HG03108 (cell line): ENCODE results near the gene KIAA1671.
"Not testable (repeated sequence)": the region's sequence is repeated elsewhere in the genome, so short reads cannot be mapped to it uniquely, and the experiment has no call there.

Source experiments
- ATAC-seq: cut with Tn5 transposase; IDR thresholded peaks from one replicate; pipeline ENCODE4 v1.9.1; 2021; ENCODE audit warnings: moderate library complexity; ENCODE audit not compliant: unreplicated experiment

Gene KIAA1671

GRCh38 chr22:25183949-25184619 is 231.6 kb downstream of the KIAA1671 start:
- no peak for ATAC-seq

GRCh38 chr22:25186140-25186539 is 233.6 kb downstream of the KIAA1671 start:
- ATAC-seq, result no peak

GRCh38 chr22:25187469-25187868 is 235.0 kb downstream of the KIAA1671 start:
- ATAC-seq, result no peak

- no peak for ATAC-seq
Measured at GRCh38 chr22:25192406-25192805, 239.9 kb downstream of the KIAA1671 start.

- ATAC-seq, result no peak
Measured at GRCh38 chr22:25193130-25193529, 240.6 kb downstream of the KIAA1671 start.

GRCh38 chr22:25193548-25193947 is 241.0 kb downstream of the KIAA1671 start:
- ATAC-seq, result no peak

GRCh38 chr22:25196326-25196725 is 243.8 kb downstream of the KIAA1671 start:
- ATAC-seq, result no peak

- no peak for ATAC-seq
Measured at GRCh38 chr22:25197340-25197739, 244.8 kb downstream of the KIAA1671 start.

GRCh38 chr22:25199731-25200520 is 247.4 kb downstream of the KIAA1671 start, which contains the start of gene CRYBB3:
Gene CRYBB3 (plus strand): TSS chr22:25199858. CDS start chr22:25201397, 1,539 bp downstream.
- ATAC-seq, result no peak

- ATAC-seq, result no peak
Measured at GRCh38 chr22:25200967-25201366, 248.5 kb downstream of the KIAA1671 start.

- no peak for ATAC-seq
Measured at GRCh38 chr22:25201557-25202273, 249.2 kb downstream of the KIAA1671 start.

GRCh38 chr22:25202290-25202921 is 249.9 kb downstream of the KIAA1671 start:
- no peak for ATAC-seq

GRCh38 chr22:25203082-25203481 is 250.6 kb downstream of the KIAA1671 start:
- no peak for ATAC-seq

GRCh38 chr22:25204547-25204946 is 252.0 kb downstream of the KIAA1671 start:
- not testable (repeated sequence) for ATAC-seq

GRCh38 chr22:25205847-25206246 is 253.3 kb downstream of the KIAA1671 start:
- no peak for ATAC-seq

- no peak for ATAC-seq
Measured at GRCh38 chr22:25206998-25207397, 254.5 kb downstream of the KIAA1671 start.

GRCh38 chr22:25207553-25208157 is 255.1 kb downstream of the KIAA1671 start:
- no peak for ATAC-seq

GRCh38 chr22:25208328-25208727 is 255.8 kb downstream of the KIAA1671 start:
- no peak for ATAC-seq

- no peak for ATAC-seq
Measured at GRCh38 chr22:25208743-25209505, 256.4 kb downstream of the KIAA1671 start.

GRCh38 chr22:25210793-25211192 is 258.3 kb downstream of the KIAA1671 start:
- ATAC-seq, result no peak
